HG02852 (cell line): Measurements from ENCODE around the gene CACNA1A.
"Not testable (repeated sequence)": the region's sequence is repeated elsewhere in the genome, so short reads cannot be mapped to it uniquely, and the experiment has no call there.

ENCODE experiments used
- ATAC-seq: cut with Tn5 transposase; IDR thresholded peaks from one replicate; pipeline ENCODE4 v1.9.1; 2021; ENCODE audit warnings: mild to moderate bottlenecking, moderate library complexity; ENCODE audit not compliant: unreplicated experiment

The CACNA1A gene

DNA sequence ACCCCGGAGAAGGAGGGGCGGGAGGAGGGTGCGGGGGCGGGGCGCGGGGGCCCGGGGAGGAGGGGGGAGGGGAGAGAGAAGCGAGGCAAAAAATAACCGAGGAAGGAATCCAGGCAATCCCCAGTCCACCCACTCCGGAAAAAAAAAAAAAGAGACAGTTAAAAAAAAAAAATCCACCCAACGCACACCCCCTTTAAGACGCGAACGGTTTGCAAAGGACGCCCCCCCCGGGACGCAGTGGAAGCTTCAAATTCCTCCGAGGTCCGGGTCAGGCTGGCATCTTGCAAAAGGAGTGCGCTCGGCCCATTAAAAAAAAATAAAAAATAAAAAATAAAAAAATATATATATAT lies at the start of gene CACNA1A:
Gene CACNA1A, minus strand, starts transcription at position 9 of the 350 bp plus-strand sequence. CDS start 255 bp downstream, outside the sequence.
- no peak for ATAC-seq

DNA sequence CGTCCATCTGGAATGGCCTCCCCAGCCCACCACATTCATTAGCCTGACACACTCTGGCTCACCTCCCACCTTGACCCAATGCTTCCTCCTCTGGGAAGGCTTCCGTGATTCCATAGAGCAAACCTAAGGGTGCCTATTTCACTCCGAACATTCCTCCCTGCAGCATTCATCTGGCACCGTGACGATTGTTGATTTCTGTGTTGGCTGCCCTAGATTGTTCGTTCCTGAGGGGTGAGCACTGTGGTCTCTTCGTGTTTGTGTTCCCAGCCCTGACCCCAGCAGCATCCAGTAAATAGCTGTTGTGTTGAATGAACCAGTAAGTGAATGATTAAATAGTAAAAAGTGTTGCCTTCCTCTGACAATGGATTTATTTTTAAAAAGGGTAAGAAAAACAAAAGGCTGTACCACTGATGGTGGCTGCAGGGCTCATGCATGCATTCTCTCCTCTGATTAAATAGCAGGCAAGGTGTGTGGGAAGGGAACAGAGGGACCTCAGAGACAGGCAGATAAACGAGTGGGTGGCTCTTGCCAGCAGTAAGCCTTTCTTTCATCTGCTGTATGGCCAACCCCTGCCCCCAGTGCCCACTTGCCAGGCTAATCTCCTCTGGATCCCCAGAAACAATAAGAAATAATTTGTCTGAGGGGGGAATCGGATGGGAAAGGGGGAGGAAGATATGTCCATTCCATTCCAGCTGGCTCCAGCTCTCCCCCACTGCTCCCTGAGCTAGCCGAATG lies 48.4 kb upstream of the CACNA1A start:
- no peak for ATAC-seq

DNA sequence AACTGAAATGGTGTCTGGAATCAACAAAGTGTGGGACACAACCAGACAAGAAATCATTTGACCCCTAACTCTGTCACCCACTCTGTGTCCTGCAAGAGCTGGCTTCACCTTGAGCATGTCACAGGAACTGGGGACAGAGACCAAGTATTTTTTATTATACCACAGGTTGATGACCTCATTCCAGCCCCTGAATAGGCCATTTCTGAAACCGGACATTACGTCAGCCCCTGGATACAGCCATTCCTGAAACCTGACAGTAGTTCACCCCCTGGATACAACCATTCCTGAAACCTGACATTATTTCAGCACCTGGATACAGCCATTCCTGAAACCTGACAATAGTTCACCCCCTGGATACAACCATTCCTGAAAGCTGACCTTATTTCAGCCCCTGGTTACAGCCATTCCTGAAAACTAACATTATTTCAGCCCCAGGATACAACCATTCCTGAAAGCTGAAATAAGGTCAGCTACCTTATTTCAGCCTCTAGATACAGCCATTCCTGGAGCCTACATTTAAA lies 47.7 kb upstream of the CACNA1A start:
- no peak for ATAC-seq

DNA sequence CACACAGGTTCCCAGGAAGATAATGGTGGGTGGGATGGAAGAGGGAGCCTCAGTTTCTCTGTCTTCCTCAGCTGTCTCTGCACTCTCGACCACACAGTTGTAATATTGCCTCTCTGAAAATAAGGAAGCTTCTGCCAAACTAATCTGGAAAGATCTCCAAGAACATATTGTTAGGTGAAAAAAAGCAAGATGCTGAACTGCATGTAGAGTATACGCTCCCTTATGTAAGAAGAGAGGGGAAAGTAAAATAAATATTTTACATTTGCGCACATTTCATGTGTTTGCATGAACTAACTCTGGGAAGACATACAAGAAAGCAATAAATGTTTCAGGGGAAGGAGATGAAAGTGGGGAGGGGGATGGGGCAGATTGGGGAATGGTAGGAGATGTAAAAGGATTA lies 41.9 kb upstream of the CACNA1A start:
- no peak for ATAC-seq

DNA sequence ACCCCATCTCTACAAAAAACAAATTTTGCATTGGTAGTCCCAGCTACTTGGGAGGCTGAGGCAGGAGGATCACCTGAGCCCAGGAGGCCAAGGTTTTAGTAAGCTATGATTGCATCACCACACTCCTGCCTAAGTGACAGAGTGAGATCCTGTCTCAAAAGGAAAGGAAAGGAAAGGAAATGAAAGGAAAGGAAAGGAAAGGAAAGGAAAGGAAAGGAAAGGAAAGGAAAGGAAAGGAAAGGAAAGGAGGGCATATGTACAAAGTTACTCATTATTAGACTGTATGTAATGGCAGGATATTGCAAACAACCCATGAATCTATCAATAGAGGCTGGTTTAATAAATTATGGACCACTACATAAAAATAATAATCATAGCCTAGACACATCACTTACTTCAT lies 40.8 kb upstream of the CACNA1A start:
- ATAC-seq = no peak

DNA sequence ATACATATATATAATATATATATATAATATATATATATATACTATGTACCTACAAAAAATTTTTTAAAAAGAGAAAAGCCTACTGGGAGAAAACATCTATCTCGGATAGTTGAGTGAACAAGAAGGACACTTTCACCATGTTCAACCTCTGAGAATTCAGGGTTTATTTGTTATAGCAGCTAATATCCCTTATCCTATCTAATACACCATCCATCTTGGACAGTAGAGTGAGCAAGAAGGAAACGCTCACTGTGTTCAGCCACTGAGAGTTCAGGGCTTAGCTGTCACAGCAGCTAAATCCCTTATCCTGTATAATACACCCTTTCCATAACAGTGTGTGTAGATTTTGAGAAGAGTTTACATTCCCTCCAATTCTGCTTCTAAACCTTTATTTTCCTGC lies 38.1 kb upstream of the CACNA1A start:
- no peak for ATAC-seq

DNA sequence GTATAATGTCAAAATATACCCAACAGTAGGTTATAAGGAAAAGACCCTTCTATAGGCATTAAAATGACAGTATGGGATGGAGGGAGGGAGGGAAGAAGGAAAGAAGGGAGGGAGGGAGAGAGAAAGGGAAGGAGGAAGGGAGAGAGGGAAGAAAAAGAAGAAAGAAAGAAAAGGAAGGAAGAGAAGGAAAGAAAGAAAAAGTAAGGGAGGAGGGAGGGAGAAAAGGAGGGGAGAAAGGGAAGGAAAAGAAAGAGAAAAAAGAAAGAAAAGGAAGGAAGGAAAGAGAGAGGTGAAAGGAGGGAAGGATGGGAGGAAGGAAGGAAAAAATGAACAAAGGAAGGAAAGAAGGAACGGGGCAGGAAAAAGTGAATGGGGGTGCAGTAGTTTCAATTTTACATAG lies 35.3 kb upstream of the CACNA1A start:
- no peak for ATAC-seq

DNA sequence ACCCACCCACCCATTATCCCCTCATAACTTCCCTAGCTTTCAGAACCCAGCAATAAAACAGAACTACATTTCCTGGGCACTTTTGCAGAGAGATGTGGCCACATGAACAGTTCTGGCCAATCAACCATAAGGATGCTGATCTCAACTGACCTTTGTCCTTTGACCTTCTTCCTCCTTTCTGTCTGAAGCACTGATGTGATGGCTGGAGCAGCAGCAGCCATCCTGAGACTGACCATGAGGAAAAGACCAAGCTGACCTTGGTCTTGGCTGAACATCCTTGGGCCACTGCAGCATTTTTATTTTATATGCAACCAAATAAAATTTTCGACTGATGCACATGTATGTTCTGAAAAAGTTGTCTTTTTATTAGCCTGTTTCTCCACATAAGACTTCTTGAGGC lies 33.1 kb upstream of the CACNA1A start:
- ATAC-seq = no peak

DNA sequence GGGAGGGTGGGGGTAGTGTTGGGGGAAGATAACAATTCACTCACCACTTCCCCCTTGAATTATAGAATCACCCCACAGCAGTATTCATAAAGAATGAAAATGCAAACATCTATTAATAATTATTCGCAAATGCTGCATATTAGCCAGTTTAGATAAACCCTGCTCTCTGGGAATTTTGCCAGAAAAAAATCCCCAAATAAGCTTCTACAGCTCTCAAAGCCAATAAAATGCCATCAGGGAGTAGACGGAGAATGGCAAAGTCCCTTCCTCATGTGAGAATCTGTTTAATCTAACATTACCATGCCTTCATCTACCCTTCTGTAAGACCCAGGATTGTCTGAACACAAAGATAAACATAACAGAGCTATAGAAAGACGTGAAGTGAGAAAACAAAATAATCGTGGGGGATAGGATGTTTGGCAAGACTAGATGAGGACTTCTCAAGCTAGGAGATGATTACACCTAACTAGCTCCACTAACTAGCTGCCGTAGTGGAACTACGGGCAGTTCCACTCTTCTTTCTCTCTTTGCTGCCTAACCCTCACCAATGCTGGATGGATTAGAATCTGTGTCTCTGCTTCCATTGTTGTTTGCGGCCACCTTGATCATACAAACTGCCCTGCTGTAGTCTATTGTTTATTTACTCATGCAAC lies 32.4 kb upstream of the CACNA1A start:
- ATAC-seq = no peak

DNA sequence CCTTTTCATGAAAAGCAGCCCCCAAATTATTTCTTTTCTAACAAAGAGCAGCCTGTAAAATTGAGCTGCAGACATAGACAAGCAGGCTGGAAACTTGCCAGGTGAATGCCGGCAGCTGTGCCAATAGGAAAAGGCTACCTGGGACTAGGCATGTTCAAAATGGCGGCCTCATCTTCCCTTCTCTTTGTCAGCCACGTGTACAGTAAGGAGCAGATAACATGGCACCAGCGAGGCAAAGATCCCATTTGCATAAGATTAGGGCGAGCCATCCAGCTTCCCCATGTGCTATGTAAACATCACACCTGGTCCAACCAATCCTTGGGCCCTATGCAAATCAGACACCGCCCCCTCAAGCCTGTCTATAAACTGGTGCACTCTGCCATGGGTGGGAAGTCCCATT lies 31.2 kb upstream of the CACNA1A start:
- no peak for ATAC-seq

DNA sequence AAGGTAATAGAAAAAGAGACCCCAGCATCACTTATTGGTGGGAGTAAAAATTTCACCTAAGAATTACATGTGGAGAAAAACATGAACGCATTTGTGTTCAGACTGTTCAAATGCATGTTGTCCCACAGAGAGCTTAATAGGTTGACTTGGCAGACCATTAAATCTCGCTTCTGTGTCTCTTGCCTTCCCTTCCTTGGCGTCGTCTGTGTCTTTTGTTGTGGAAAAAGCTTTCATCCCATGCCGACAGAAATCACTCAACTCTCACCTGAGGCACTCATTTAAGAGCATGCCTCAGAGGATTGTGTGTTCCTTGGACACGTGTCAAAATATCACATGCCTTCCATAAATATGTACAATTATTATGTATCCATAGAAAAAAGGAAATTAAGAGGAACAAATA lies 24.4 kb upstream of the CACNA1A start:
- no peak for ATAC-seq

DNA sequence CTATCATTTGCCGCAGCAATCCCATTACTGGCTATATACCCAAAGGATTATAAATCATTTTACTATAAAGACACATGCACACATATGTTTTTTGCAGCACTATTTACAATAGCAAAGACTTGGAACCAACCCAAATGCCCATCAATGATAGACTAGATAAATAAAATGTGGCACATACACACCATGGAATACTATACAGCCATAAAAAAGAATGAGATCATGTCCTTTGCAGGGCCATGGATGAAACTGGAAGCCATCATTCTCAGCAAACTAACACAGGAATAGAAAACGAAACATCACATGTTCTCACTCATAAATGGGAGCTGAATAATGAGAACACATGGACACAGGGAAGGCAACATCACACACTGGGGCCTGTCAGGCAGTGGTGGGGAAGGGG lies 23.4 kb upstream of the CACNA1A start:
- not testable (repeated sequence) for ATAC-seq

DNA sequence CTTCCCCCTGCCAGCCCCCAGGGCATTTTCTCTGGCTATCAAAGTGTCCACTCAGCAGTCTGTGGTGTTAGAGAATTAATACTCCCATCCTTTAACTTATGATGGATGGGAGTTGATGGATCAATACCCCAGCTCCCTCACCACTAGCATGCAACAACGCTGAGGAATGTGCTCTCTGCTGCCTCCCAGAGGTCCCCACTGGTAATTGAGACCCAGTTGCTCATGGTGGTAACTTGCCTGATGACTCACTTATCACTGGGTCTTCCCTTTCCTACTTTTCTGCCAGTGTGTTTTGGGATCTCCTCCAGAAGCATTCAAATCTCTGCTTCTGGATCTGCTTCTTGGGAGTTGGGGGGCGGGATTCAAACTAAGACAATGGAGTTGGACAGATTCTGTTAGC lies 20.3 kb upstream of the CACNA1A start:
- no peak for ATAC-seq

DNA sequence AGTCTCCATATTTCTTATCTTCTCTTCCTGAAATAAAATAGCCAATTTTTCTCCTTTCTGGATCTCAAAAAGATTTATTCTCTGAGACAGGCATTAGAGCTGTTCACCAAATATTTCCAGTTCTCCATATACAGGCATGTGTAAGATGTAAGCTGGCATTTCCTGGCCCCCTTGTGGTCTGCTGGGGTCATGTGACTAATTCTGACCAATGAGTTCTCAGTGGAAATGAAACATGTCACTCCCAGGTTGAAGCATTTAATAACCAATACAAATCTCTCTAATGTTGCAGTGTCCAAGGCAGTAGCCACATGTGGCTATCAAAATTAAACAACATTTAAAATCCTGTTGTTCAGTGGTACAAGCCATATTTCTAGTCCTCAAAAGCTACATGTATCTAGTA lies 14.8 kb upstream of the CACNA1A start:
- no peak for ATAC-seq

DNA sequence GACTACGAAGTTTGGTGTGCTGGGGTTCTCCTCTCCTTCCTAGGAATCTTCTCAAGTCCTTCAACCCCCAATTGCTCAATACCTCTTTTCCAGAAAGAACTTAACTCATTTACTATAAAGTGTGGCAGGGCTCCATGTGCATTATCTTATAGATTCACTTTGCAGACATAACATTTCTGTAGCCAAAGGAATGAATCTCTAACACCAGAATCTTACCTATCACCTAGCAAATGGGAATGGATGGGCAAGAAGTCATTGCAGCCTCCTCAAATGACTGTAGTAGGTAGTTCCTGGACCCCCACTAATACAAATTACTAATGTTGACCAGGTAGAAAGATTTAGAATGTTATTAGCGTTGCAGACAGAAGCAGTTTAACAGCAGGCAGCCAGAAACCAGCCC lies 5.7 kb upstream of the CACNA1A start:
- ATAC-seq = no peak

DNA sequence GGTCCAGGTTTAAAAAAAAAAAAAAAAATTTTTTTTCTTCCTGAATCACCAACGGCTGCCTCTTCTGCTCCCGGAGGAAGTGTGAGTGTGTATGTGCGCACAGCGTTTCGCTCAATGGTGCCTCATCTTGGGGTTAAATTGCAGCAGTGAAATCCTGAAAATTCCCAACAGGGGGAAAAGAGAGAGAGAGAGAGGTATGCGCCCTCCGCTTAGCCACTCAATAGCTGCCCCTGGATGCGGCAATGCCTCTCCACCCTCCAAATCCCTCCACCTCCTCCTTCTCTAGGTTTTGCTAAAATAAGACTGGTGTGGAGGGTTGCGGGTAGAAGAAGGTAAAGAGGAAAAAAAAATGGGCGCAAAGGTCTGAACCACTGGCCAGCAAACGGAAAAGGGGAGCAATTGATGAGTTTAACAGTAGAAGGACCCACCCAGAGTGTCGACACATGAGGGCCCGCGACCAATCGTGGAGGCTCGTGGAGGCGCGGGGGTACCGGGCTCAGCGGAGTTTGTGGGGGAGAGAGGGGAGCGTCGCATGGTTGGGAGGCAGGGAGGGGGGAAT lies 853 bp upstream of the CACNA1A start:
- no peak for ATAC-seq

DNA sequence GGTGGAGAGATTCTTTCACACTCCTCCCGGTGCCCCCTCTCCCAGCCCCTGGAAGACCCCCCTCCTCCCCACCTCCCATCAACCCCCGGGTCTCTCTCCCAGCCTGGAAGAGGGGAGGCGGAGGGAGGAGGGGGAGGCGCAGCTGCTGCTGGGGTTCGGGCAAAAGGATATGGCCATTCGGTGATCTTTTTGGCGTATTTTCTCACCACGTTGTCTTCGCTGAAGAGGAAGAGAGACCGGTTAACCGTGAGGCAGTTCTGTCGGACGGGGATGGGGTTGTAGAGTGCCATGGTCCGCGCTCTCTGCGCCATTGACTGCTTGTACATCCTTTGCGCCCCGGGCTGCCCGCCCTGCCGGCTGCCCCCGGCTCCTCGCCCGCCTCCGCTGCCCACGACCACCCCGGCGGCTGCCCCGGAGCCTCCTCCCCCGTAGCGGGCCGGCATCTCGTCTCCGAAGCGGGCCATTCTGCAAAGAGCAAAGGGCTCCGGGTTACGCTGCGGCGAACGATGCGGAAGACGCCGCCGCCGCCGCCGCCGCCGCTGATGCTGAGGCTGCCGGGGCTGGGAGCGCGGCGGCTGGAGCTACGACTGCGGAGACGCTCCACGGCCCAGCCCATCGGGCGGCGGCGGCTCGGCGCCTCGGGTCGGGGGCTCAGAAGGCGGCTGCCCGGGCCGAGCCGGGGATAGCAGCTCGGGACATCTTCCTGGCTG lies 363 bp downstream of the CACNA1A start:
- ATAC-seq = no peak

DNA sequence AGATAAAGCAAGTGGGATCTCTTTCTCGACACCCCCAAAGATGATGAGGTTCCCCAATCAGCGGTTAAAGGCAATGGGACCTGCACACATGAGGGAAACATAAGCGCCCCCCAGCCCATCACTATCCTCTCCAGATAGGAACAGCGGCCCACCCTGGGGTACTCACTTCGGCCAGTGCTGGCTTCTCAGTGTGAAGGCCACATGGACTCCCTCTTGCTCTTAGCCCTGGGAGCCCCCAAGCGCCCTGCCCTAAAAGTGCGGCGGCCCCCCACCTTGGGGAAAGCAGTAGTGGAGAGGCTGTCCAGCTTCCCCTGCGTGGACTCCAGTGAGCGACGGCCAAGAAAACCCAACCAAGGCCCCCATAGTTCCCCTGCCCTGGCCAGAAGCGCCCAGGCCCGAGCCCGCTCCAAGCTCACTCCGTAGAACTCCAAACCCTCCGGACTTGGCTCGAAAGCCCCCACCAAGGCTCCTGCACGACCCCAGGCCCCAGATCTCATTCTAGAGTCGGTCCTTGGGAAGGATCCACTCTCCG lies 1.0 kb downstream of the CACNA1A start:
- no peak for ATAC-seq

DNA sequence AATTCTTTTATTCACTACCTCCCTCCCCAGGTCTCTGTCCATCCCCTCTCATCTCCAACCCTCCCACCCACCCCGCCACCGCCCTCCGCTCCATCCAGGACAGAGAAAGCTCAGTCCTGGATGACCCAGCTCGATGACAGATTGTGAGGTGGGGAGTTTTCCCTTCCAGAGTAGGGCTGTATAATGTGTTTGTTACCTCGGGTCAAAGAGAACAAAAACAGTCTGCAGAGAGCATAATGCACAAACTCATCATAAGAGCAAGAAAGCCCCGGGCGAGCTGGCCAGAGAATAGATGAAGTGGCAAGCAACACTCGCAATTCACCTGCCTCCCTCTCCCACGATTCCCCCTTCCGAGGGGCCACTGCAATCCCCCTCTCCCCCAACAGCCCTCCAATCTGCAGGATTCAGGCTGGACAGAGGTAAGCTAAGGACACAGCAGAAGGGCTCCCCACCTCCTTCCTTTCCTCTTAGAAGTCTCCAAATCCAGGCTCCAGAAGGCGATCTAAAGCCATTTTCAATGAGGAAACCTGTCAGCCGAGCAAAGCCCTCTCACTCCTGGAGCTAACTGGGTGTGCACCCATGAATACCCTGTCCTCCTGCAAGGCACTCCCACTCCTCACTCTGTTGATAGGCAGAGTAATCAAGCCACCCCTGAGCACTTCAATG lies 2.6 kb downstream of the CACNA1A start:
- no peak for ATAC-seq

DNA sequence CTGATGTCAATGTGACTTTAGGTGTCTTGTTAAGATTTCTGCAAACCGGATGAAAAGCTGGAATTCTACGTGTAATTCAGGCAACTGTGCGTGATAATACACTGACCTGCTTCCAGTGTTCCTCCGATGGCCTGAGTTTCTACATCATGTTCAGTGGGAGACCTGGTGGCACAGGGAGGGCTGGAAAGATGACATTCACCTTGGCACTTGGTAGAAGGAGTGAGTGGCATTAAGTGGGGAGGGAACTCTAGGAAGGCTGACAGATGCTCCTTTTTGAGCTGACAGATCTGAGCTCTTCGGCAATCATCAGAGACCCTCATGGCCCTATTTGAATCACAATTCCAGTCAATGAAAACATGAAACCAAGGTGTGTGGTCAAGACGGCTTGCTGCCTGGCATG lies 4.0 kb downstream of the CACNA1A start:
- ATAC-seq = no peak

DNA sequence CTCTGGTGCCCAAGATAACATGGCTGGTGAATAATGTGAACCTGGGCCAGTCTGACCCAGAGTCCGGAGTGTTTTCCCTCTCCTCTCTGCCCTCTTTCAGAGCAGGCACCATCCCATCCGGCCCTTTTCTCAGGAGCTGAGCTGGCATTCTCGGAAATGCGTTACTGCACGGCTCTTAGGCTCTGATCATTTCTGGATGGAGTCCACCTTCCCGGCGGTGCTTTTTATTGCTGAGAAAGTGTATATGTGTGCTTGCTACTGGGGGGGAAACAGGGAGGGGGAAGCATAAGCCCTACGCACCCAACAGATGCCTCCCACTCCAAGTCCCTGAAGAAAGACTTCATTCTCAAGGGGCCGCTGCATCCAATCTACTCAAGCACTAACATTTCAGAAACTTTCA lies 6.6 kb downstream of the CACNA1A start:
- ATAC-seq = no peak
